ENCODE data around the gene RIMKLA. TPM values are rescaled to one million over a fixed set of nuclear protein-coding genes. Genes with fewer than 3 reads are reported as not detected.

RIMKLA gene
- total and polyA plus RNA-seq, 4 donors = 3.9 to 18.2 (median 13.0) TPM

GRCh38 chr1:42463921-42464320 is 83.3 kb downstream of the RIMKLA start:
- Histone ChIP-seq H3K9me3 (ENCODE audit: control insufficient read depth, insufficient read depth, low read length) (no peaks in the 10 kb centered on the region), H3K36me3 (ENCODE audit: control insufficient read depth, insufficient read depth, low read length) (peaks cover 3% of the 10 kb centered on the region), H3K27ac (ENCODE audit: low read depth, low read length) (no peak overlapping the region), H3K27me3 (ENCODE audit: control insufficient read depth, insufficient read depth, low read length) (no peaks in the 10 kb centered on the region), H3K4me3 (ENCODE audit: low read depth, low read length) (peak overlapping the region; percentile 80), H3K4me1 (ENCODE audit: control insufficient read depth, insufficient read depth, low read length) (peaks cover 7% of the 10 kb centered on the region)
- peak in 1 of 6 donors; percentile 33 for DNase-seq (ENCODE audit: low read depth in 4 of 6, low spot score in 6 of 6)
- WGBS (ENCODE audit: insufficient coverage) = 54% methylated on average over 1 of the region's 3 CpGs

GRCh38 chr1:42466030-42466429 is 85.4 kb downstream of the RIMKLA start:
- 100% methylated on average over 1 of the region's 2 CpGs for WGBS (ENCODE audit: insufficient coverage)
- Histone ChIP-seq H3K27ac (ENCODE audit: low read depth, low read length) (no peak overlapping the region), H3K4me3 (ENCODE audit: low read depth, low read length) (no peak overlapping the region), H3K4me1 (ENCODE audit: control insufficient read depth, insufficient read depth, low read length) (peaks cover 7% of the 10 kb centered on the region), H3K36me3 (ENCODE audit: control insufficient read depth, insufficient read depth, low read length) (no peaks in the 10 kb centered on the region), H3K9me3 (ENCODE audit: control insufficient read depth, insufficient read depth, low read length) (no peaks in the 10 kb centered on the region), H3K27me3 (ENCODE audit: control insufficient read depth, insufficient read depth, low read length) (no peaks in the 10 kb centered on the region)
- no peak for DNase-seq (ENCODE audit: low read depth in 4 of 6, low spot score in 6 of 6)

DNA sequence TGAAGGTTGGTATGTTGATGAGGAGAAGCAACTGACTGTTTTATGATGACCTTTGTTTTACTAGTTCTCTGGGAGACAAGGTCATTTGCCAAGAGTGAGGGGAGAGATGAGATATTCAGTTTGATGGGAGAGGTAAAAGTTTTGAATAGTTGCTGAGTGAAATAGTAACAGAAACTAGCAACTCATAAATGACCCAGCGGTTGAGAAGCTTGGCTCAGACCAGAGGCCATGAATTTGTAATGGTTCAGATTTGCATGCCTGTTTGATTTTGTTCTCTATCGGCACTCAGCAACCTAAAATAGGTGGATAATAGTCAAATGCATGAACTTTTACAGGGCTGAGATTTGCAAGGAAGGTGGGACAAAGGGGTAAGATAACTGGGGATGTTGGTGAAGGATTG is 89.1 kb downstream of the RIMKLA start:
- Histone ChIP-seq H3K4me1 (ENCODE audit: control insufficient read depth, insufficient read depth, low read length) (peaks cover 4% of the 10 kb centered on the region), H3K36me3 (ENCODE audit: control insufficient read depth, insufficient read depth, low read length) (no peaks in the 10 kb centered on the region), H3K27me3 (ENCODE audit: control insufficient read depth, insufficient read depth, low read length) (no peaks in the 10 kb centered on the region), H3K27ac (ENCODE audit: low read depth, low read length) (no peak overlapping the region), H3K9me3 (ENCODE audit: control insufficient read depth, insufficient read depth, low read length) (no peaks in the 10 kb centered on the region), H3K4me3 (ENCODE audit: low read depth, low read length) (no peak overlapping the region)
- 100% methylated on average over 2 of the region's 2 CpGs for WGBS (ENCODE audit: insufficient coverage)
- no peak for DNase-seq (ENCODE audit: low read depth in 4 of 6, low spot score in 6 of 6)

Other genes with a start within 250 kb of the RIMKLA start
- gene GUCA2B, start 227.4 kb upstream of the RIMKLA start, total RNA-seq = not detected
- not detected for gene GUCA2B, start 227.4 kb upstream of the RIMKLA start, polyA plus RNA-seq (ENCODE audit: insufficient read length in 2 of 2)
- gene GUCA2A, start 216.0 kb upstream of the RIMKLA start, total RNA-seq = not detected
- not detected for gene GUCA2A, start 216.0 kb upstream of the RIMKLA start, polyA plus RNA-seq (ENCODE audit: insufficient read length in 2 of 2)
- gene FOXJ3, start 45.6 kb upstream of the RIMKLA start, total RNA-seq = 10 to 100 TPM; 37.9 to 82.1 TPM
- gene FOXJ3, start 45.6 kb upstream of the RIMKLA start, polyA plus RNA-seq (ENCODE audit: insufficient read length in 2 of 2) = 10 to 100 TPM; 38.9 to 40.4 TPM
- gene ZMYND12, start 75.2 kb downstream of the RIMKLA start, total RNA-seq = 1 to 10 TPM; 1.3 to 6.1 TPM
- gene ZMYND12, start 75.2 kb downstream of the RIMKLA start, polyA plus RNA-seq (ENCODE audit: insufficient read length in 2 of 2) = 1 to 10 TPM; 1.7 to 3.1 TPM
- gene PPCS, start 75.8 kb downstream of the RIMKLA start, total RNA-seq = 10 to 100 TPM; 30.4 to 61.0 TPM
- 10 to 100 TPM; 53.1 to 53.4 TPM for gene PPCS, start 75.8 kb downstream of the RIMKLA start, polyA plus RNA-seq (ENCODE audit: insufficient read length in 2 of 2)
- gene CCDC30, start 82.5 kb downstream of the RIMKLA start, total RNA-seq = 10 to 100 TPM; 12.0 to 19.1 TPM
- 10 to 100 TPM; 15.3 to 16.4 TPM for gene CCDC30, start 82.5 kb downstream of the RIMKLA start, polyA plus RNA-seq (ENCODE audit: insufficient read length in 2 of 2)

Data from spinal cord (tissue), 10 donors.